ENCODE data around the gene LARP7.

- TF ChIP-seq MAX (IDR thresholded peaks at IDR 0.05) (no peak), CTCF (IDR thresholded peaks at IDR 0.05 in 2 of 3, conservative IDR thresholded peaks at IDR 0.05 in 1 of 3; ENCODE audit: borderline replicate concordance in 1 of 3, insufficient read depth in 1 of 3, low read depth in 2 of 3, low read length in 2 of 3) (no peak), ATF3 (IDR thresholded peaks at IDR 0.05) (no peak)
Observed at GRCh38 chr4:112651641-112652040, 14.7 kb downstream of the LARP7 start.
